HG03520 (cell line): Measurements from ENCODE around the gene ABHD16A.
A peak's percentile ranks its signal among the peaks of the same experiment; 100 is the strongest.

Experiments used
- ATAC-seq: cut with Tn5 transposase; IDR thresholded peaks from one replicate; pipeline ENCODE4 v1.9.1; 2021; ENCODE audit warnings: mild to moderate bottlenecking, moderate library complexity; ENCODE audit not compliant: unreplicated experiment

The ABHD16A gene

DNA sequence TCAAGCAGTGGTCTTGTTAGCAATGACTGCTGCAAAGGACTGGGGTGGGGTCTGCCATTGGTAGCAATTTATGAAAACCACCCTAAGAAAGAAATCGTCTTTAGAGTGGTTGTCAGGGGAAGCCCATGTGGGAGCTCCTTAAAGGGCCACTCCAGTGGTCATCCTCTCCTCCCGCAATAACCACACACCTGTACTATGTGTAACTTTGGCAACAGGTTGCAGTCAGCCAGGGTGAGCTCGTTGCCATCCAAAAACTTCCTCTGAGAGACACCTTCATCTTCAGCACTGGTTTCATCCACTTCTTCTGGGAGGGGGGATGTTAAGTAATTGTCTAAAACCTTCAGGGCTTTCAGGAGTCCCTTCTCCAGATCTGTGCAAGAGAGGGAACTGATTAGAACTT lies 28.9 kb upstream of the ABHD16A start:
- no peak for ATAC-seq

- no peak for ATAC-seq
Measured at GRCh38 chr6:31730631-31731086, 27.5 kb upstream of the ABHD16A start.

GRCh38 chr6:31729979-31730630 lies 27.0 kb upstream of the ABHD16A start:
- peak; percentile 17 for ATAC-seq

GRCh38 chr6:31729515-31729978 lies 26.4 kb upstream of the ABHD16A start:
- ATAC-seq: peak; percentile 42

DNA sequence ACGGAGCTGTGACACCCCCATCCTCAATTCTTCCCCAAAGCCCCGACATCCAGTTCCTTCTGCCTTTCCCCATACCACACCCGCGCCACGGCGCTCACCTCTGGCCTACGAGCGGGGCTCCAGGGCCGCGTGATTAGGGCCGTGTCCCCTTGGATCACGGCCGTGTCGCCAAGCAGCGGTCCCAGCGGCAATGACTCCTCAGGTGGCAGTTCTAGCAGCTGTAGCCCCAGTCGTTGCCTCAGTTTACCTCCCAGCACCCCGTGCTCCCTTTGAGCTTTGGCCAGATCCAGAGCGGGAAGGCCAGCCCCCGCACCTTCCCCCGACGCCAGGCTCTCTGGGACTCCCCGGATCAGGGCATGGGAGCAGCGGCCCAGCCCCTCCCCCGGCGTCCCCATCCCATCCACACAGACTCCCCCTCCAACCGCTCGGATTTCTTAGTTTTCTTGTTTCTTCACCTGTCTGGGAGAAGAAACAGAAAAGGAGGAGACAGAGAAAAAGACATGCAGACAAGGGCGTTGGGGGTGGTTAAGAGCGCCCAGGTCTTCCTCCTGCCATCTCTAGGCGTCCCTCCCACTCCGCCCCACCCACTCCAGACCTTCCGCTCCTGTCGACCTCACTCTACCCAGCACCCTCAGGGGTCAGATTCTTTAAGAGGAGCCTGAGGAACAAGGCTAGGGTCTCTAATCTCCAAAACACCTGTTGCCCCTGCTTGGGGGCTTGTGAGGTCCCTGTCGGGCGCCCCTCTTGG lies 25.8 kb upstream of the ABHD16A start, which contains the start of gene DDAH2:
TSS of gene DDAH2 (minus strand) at position 533 of the 748 bp plus-strand sequence. CDS start at position 395, 138 bp downstream.
- no peak for ATAC-seq

GRCh38 chr6:31727717-31728671 lies 24.9 kb upstream of the ABHD16A start:
- no peak for ATAC-seq

DNA sequence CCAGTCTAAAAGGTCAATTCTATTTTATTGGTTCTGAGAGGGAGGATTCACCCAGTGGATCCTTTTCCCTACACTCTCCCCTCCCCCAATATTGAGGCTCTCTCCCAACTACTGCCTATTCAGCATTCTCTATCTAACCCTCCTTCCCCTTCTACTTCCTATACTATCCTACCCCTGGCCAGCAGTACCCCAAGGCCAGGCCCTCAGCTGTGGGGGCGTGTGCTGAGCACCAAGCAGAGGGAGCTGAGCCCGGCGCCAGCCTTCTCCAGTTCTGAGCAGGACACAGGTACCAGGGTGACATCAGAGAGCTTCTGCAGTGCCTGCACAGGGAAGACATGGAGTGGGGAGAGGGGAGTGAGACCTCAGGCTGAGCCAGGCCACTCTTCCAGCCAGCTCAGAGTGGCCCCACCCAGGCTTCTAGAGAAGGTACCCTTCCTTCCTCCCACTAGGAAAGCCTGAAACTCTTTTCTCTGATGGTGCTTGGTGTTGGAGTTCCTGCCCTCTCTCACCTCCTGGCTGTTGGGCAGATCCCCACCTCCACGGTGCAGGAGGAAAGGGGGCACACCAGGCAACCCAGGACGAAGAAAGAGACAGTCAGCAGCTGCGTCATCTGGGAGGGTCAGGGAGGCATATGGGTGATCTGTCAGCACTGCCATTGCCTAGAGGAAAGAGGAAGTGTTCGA lies 24.1 kb upstream of the ABHD16A start:
- no peak for ATAC-seq

GRCh38 chr6:31725502-31726350 lies 22.6 kb upstream of the ABHD16A start:
- ATAC-seq: no peak

DNA sequence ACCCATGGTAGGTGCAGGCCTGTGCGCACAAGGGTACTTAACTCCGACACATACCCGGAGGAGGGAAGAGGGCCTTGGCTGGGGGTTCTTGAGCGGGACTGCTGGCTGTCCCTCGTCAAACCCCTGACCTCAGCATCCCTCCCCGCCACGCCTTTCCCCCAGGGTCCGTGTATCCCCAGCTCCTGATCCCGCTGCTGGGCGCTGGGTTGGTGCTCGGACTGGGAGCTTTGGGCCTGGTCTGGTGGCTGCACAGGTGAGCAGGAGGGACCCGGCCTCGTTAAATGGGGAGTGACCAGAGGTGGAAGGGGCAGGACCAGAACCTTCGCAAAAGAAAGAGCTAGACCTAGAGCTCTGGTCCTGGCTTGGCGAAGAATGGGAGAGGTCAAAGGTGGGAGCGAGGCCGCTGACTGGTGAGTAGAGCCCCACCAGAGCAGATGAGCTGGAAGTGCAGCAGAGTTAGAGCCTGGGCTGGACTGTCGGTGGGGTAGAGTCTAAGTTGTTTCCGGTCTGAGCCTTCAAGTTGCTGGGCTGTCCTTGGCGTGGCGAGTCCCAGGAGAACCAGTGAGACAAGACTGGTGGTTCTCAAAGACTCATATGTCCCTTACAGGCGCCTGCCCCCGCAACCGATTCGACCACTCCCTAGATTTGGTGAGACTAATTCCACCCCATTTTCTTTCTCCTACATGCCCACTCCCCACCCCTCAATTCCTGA lies 21.0 kb upstream of the ABHD16A start:
- ATAC-seq: no peak

GRCh38 chr6:31723245-31723979 lies 20.3 kb upstream of the ABHD16A start, which contains the start of gene MPIG6B:
Gene MPIG6B (plus strand): TSS chr6:31723373. CDS start chr6:31723384, 11 bp downstream.
- ATAC-seq: no peak

GRCh38 chr6:31722173-31722572 lies 19.0 kb upstream of the ABHD16A start:
- ATAC-seq: no peak

- ATAC-seq: no peak
Measured at GRCh38 chr6:31721351-31722020, 18.4 kb upstream of the ABHD16A start, which contains the start of gene LY6G6C. Gene LY6G6C (minus strand): TSS chr6:31721746. CDS start chr6:31721679, 67 bp downstream.

DNA sequence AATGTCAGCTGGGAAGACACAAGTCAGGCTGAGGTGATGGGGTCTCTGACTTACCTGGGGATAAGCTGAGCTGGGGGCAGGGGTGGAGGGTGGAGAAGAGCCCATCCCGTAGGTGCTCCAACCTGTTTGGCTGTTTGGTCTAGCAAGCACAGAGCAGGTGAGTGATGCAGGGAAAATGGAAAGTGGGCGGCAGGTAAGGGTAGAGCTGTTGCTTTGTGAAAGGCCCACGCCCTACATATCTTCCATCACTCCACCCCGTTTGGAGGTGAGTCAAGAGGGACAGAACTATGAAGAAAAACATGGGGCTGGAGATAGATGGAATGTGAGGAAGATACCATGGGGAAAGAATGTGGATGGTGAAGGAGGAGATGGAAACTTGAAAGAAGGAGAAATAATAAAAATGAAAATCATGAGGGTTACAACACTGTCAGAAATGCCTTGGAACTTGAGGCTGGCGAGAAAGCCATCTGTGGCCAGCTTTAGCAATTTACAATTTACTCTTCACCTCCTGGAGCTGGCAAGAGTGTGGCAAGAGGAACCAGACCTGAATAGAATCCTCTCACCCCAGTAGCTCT lies 17.2 kb upstream of the ABHD16A start:
- ATAC-seq: no peak

DNA sequence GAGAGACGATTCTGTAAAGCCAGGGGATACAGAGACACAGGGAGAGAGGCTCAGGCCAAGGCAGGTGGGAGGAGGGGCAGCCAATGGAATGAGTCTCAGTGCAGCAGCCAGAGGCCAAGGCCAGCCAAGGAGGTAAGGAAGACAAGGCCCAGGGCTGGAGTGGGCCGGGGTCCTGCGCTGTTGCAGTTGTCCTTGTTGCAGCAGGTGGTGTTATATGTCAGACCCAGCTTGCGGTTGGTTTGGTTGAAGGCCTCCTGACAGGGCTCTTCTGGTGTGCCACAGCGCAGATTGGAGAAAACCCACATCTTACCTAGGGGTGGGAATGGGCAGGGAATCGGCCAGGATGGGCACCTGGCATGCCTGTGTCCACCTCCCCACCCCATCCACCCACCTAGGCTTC lies 15.9 kb upstream of the ABHD16A start:
- ATAC-seq: no peak

- ATAC-seq: no peak
Measured at GRCh38 chr6:31718265-31718664, 15.1 kb upstream of the ABHD16A start.

- no peak for ATAC-seq
Measured at GRCh38 chr6:31717499-31718222, 14.5 kb upstream of the ABHD16A start.
